HUES6 (cell line): ENCODE data around the gene DAB2IP.

ENCODE experiments used
- H3K27ac ChIP-seq: 2 replicates; pipeline ENCODE4 v1.7.0; 2013; ENCODE audit warnings: low read depth, mild to moderate bottlenecking, low read length, inconsistent platforms
- H3K27me3 ChIP-seq: 2 replicates; pipeline ENCODE4 v1.6.1; 2013; ENCODE audit warnings: low read length; ENCODE audit not compliant: control insufficient read depth, insufficient read depth
- H3K36me3 ChIP-seq: 2 replicates; pipeline ENCODE4 v1.6.1; 2013; ENCODE audit warnings: low read length; ENCODE audit not compliant: control insufficient read depth, insufficient read depth
- H3K4me1 ChIP-seq: 2 replicates; pipeline ENCODE4 v1.6.1; 2013; ENCODE audit warnings: low read length; ENCODE audit not compliant: control insufficient read depth, insufficient read depth
- H3K4me3 ChIP-seq: 2 replicates; pipeline ENCODE4 v1.5.1; 2013; ENCODE audit warnings: low read depth, low read length
- H3K9ac ChIP-seq: one replicate; pipeline ENCODE4 v1.6.1; 2013; ENCODE audit warnings: mild to moderate bottlenecking, low read length
- H3K9me3 ChIP-seq: 2 replicates; pipeline ENCODE4 v1.6.1; 2013; ENCODE audit warnings: low read depth, low read length; ENCODE audit not compliant: control insufficient read depth, insufficient read depth

Gene DAB2IP

DNA sequence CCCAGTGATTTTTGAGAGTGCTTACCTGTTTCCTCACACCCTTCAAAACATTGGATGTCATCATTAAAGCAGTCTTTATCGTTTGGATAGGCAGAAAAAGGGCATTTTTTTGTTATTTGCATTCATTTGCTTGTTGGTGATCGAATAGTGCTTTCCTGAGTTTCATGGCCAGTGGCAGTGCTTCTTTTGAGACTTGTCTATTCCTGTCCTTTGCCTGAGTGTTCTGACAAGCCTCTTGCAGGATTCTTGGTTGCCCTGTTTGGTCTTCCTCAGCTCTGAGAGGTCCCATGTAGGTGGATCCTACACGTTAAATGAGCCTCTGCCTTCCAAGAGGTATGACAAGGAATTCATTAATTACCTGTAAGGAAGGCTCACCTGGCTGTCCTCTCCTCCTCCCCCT lies 52.8 kb downstream of the DAB2IP start:
- Histone ChIP-seq H3K4me3 (no peak overlapping the region), H3K27ac (no peak overlapping the region), H3K36me3 (0 out of 2 replicates have a peak, but pooled peaks cover 3% of the 10 kb centered on the region), H3K27me3 (peaks cover 9% of the 10 kb centered on the region; the same call in 1 of the 2 replicates), H3K4me1 (peaks cover 23% of the 10 kb centered on the region), H3K9me3 (no peaks in the 10 kb centered on the region), H3K9ac (no peak overlapping the region)

DNA sequence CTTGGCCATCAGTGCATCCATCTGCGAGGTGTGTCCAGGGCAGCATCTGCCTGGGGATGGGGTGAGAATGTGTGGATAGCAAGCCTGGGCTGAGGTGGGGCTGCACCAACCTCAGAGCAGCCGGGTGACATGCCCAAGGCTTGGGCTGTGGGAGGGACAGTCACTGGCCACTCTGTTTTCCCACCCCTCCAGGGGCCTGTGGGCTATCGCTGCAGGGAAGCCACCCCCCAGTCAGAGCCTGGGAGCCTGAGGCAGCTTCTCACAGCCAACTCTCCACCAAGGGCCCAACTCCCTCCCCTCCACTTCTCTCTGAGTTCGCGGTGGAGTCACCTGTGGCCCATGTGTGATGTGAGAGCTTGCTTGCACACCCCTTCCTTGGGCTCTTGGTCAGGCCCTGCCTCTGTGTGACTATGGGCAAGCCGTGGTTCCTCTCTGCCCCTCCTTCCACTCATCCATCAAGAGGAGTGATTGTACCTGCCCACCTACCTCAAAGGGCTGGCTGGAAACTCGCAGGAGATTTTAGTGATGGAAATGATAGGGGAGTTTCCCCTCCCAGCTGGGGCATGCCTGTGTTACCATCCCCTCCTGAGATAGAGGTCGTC lies 54.8 kb downstream of the DAB2IP start:
- no peak overlapping the region for H3K4me3 ChIP-seq
- H3K27me3 ChIP-seq = no peaks in the 10 kb centered on the region
- no peaks in the 10 kb centered on the region for H3K9me3 ChIP-seq
- 0 out of 2 replicates have a peak, but pooled peaks cover 8% of the 10 kb centered on the region for H3K36me3 ChIP-seq
- H3K9ac ChIP-seq = no peak overlapping the region
- H3K27ac ChIP-seq = no peak overlapping the region
- H3K4me1 ChIP-seq = peaks cover 13% of the 10 kb centered on the region

DNA sequence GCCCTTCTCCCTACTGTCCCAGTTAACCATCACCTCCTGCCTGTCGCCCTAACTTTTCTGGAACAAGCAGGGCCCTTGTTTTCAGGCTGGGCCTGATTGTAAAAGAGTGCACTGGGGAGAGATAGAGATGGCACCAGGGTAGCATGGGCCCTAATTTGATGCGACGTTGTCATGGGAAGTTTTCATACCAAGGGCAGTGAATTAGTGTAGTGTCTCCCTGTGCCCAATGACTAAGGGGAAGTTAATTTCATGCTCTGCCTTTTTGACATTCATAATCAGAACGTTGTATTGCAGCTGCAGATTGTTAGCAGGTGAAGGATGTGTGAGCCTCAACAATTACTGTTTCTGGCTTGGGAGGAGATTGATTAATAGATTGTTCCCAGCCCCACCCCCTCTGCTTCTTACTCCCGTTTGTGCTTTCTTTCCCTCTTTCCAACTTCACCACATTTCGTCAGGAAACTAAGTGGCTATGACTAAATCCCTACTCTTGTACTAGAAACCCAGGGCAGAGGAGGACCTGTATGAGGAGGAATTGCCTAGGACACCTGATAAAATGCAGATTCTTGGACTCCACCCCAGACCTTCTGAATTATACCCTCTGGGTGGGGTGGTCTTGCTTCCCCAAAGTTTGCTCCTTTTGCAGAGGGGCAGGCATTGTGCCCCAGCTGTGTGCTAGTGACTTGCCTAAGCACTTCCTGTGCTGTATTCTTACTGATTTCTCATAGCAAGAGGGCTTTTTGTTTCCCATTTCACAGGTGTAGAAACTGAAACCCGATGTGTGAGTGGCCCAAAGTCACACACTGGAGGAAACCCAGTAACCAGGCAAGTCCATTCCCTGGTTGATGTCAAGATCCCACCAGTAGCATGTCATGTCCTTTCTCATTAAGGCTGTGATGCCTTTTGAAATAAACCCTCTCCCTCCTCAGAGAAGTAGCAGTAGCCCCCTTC lies 56.3 kb downstream of the DAB2IP start:
- Histone ChIP-seq H3K27me3 (no peaks in the 10 kb centered on the region), H3K4me1 (peaks cover 11% of the 10 kb centered on the region), H3K27ac (no peak overlapping the region), H3K9me3 (no peaks in the 10 kb centered on the region), H3K9ac (no peak overlapping the region), H3K4me3 (no peak overlapping the region), H3K36me3 (0 out of 2 replicates have a peak, but pooled peaks cover 8% of the 10 kb centered on the region)

- Histone ChIP-seq H3K27ac (no peak overlapping the region), H3K4me1 (peaks cover 11% of the 10 kb centered on the region), H3K4me3 (no peak overlapping the region), H3K36me3 (peaks cover 12% of the 10 kb centered on the region; the same call in 1 of the 2 replicates), H3K27me3 (no peaks in the 10 kb centered on the region), H3K9ac (no peak overlapping the region), H3K9me3 (no peaks in the 10 kb centered on the region)
Observed at GRCh38 chr9:121708768-121709488, 57.5 kb downstream of the DAB2IP start.

DNA sequence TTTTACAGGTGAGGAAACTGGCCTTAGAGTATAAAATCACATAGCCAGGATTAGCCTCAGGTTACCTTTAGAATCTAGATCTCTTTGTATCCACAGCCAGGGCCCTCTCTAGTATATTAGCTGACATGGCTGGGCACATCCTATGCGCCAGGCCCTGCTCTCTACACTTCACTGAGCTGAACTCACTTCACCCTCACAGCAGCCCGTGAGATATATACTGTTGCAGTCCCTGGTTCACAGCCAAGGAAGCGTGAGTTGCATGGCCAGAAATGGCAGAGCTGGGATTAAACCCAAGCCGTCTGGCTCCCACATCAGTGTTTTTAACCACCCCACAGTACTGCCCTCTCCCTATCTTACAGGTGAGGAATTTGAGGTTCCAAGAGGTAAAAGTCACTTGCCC lies 58.4 kb downstream of the DAB2IP start:
- no peaks in the 10 kb centered on the region for H3K27me3 ChIP-seq
- H3K4me1 ChIP-seq = peaks cover 11% of the 10 kb centered on the region
- no peak overlapping the region for H3K27ac ChIP-seq
- no peak overlapping the region for H3K4me3 ChIP-seq
- H3K9ac ChIP-seq = no peak overlapping the region
- peaks cover 12% of the 10 kb centered on the region; the same call in 1 of the 2 replicates for H3K36me3 ChIP-seq
- H3K9me3 ChIP-seq = no peaks in the 10 kb centered on the region

GRCh38 chr9:121711281-121711680 lies 59.8 kb downstream of the DAB2IP start:
- Histone ChIP-seq H3K9me3 (no peaks in the 10 kb centered on the region), H3K27ac (no peak overlapping the region), H3K36me3 (peaks cover 12% of the 10 kb centered on the region; the same call in 1 of the 2 replicates), H3K4me1 (peaks cover 7% of the 10 kb centered on the region), H3K4me3 (no peak overlapping the region), H3K27me3 (no peaks in the 10 kb centered on the region), H3K9ac (no peak overlapping the region)

DNA sequence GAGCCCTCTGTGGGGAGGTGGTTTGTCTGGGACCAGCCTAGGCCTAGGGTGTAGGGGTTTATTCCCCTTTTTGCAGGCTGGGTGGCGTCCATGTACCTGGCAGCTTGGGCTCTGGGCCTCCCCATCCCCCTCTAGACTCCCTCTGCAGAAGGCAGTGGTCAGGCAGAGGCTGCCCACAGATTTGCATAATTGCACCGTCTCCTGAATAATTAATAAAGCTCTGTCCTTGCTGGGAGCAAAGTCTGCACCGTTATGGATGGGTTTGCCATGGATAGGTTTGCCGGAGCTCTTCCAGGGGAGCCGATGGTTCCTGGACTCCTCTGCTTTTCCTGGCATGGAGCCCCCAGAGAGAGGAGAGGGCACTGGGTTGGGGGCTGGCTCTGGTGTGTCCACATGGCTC lies 60.4 kb downstream of the DAB2IP start:
- Histone ChIP-seq H3K36me3 (peaks cover 12% of the 10 kb centered on the region; the same call in 1 of the 2 replicates), H3K27ac (no peak overlapping the region), H3K4me3 (no peak overlapping the region), H3K27me3 (no peaks in the 10 kb centered on the region), H3K9ac (no peak overlapping the region), H3K9me3 (no peaks in the 10 kb centered on the region), H3K4me1 (peaks cover 2% of the 10 kb centered on the region; the same call in 1 of the 2 replicates)

DNA sequence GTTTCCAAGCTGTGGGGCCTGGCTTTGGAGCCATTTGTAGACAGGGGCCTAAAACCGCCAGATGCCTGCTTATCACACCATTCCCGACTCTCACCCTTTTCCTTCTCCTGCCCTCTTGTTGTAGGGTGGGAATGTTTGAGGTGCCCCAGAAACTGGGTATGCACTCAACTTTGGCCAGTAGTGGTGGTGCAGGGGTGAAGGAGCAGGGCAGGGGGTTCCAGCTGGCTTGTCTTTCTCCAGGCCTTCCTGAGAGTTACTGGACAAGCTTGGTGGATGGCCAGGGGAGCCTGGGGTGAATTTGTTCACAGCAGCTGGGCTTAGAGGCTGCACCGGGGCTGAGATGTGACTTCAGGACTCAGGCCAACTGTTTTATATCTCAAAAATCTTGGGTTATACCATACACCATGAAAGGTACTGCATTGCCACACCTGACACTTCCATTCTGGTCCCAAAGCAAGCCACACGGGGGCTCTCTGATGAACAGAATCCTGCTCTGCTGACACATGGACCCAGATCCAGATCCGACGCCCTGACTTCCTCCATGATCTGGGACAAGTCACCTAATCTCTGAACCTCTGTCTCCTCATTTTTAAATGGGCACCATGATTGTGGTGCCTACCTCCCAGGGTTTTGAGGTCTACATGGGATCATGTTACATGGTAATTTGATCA lies 62.1 kb downstream of the DAB2IP start:
- Histone ChIP-seq H3K27ac (no peak overlapping the region), H3K27me3 (no peaks in the 10 kb centered on the region), H3K9me3 (no peaks in the 10 kb centered on the region), H3K36me3 (peaks cover 10% of the 10 kb centered on the region; the same call in 1 of the 2 replicates), H3K4me1 (peaks cover 15% of the 10 kb centered on the region), H3K9ac (no peak overlapping the region), H3K4me3 (no peak overlapping the region)

- Histone ChIP-seq H3K9ac (no peak overlapping the region), H3K4me1 (peaks cover 19% of the 10 kb centered on the region), H3K4me3 (no peak overlapping the region), H3K36me3 (peaks cover 10% of the 10 kb centered on the region; the same call in 1 of the 2 replicates), H3K27me3 (no peaks in the 10 kb centered on the region), H3K9me3 (no peaks in the 10 kb centered on the region), H3K27ac (no peak overlapping the region)
Observed at GRCh38 chr9:121714075-121714705, 62.8 kb downstream of the DAB2IP start.

DNA sequence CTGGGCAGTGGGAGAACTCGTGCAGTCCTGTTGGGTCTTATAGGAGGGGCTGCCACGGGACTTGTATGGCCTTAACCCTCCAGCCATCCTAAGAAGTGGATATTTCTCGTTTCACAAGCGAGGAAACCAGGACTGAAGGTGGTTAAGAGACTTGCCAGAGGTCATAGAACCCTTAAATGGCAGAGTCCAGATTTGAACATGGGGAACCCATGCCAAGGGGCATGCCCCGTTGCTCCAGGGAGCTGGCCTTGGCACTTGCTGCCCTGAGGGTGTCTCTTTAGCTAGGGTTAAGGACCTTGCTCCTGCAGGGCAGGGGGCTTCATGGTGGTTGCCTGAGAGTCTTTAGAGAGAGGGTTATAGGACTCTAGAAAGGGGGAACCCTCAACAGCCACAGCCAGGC lies 63.4 kb downstream of the DAB2IP start:
- H3K4me3 ChIP-seq = no peak overlapping the region
- H3K27ac ChIP-seq = no peak overlapping the region
- peaks cover 21% of the 10 kb centered on the region for H3K4me1 ChIP-seq

More for the DNA sequence above, 63.4 kb downstream of the DAB2IP start:
- H3K27me3 ChIP-seq = no peaks in the 10 kb centered on the region
- H3K9ac ChIP-seq = no peak overlapping the region
- H3K36me3 ChIP-seq = peaks cover 10% of the 10 kb centered on the region; the same call in 1 of the 2 replicates
- H3K9me3 ChIP-seq = no peaks in the 10 kb centered on the region
